Measurements from ENCODE around the gene FBXL19.

FBXL19 gene

GRCh38 chr16:30996324-30996984 is 73.1 kb downstream of the FBXL19 start:
- no peaks in the 10 kb centered on the region for H3K9me2 ChIP-seq (replicated peaks; ENCODE audit: insufficient read depth, low read length)
- H2AFZ ChIP-seq (ENCODE audit: low read depth, low read length, severe bottlenecking): no peak overlapping the region
- no peak overlapping the region for H3K9ac ChIP-seq (ENCODE audit: low read length)
- peak overlapping the region; percentile 42 for H3K4me2 ChIP-seq (ENCODE audit: low read depth, low read length, poor library complexity, severe bottlenecking)
- H3K27ac ChIP-seq (ENCODE audit: low read depth, low read length): no peak overlapping the region
- TF ChIP-seq EZH2phosphoT487 (conservative IDR thresholded peaks at IDR 0.05; ENCODE audit: low read length): no peak
- no peak for TF ChIP-seq CTCF (IDR thresholded peaks at IDR 0.05; ENCODE audit: insufficient read depth, low read length, poor library complexity, severe bottlenecking)
- no peaks in the 10 kb centered on the region for H3F3A ChIP-seq (ENCODE audit: insufficient read depth)
- H3K36me3 ChIP-seq (ENCODE audit: low read length): no peaks in the 10 kb centered on the region
- H3K27me3 ChIP-seq (ENCODE audit: low read length): no peaks in the 10 kb centered on the region
- no peaks in the 10 kb centered on the region for H4K20me1 ChIP-seq (ENCODE audit: low read depth, low read length)
- H3K79me2 ChIP-seq (ENCODE audit: insufficient read depth, low read length): no peaks in the 10 kb centered on the region
- no peaks in the 10 kb centered on the region for H3K9me3 ChIP-seq (ENCODE audit: insufficient read depth, low read length)
- no peak overlapping the region for H3K4me3 ChIP-seq (ENCODE audit: insufficient read depth, low read length, poor library complexity, severe bottlenecking)

- Histone ChIP-seq H3F3A (ENCODE audit: insufficient read depth) (no peaks in the 10 kb centered on the region), H3K4me3 (ENCODE audit: insufficient read depth, low read length, poor library complexity, severe bottlenecking) (no peak overlapping the region), H3K9me2 (replicated peaks; ENCODE audit: insufficient read depth, low read length) (no peaks in the 10 kb centered on the region), H3K79me2 (ENCODE audit: insufficient read depth, low read length) (no peaks in the 10 kb centered on the region), H4K20me1 (ENCODE audit: low read depth, low read length) (no peaks in the 10 kb centered on the region), H3K36me3 (ENCODE audit: low read length) (no peaks in the 10 kb centered on the region), H3K9ac (ENCODE audit: low read length) (no peak overlapping the region), H3K4me2 (ENCODE audit: low read depth, low read length, poor library complexity, severe bottlenecking) (peak overlapping the region; percentile 42), H3K9me3 (ENCODE audit: insufficient read depth, low read length) (no peaks in the 10 kb centered on the region), H3K27me3 (ENCODE audit: low read length) (no peaks in the 10 kb centered on the region), H3K27ac (ENCODE audit: low read depth, low read length) (no peak overlapping the region), H2AFZ (ENCODE audit: low read depth, low read length, severe bottlenecking) (no peak overlapping the region)
- TF ChIP-seq EZH2phosphoT487 (conservative IDR thresholded peaks at IDR 0.05; ENCODE audit: low read length): no peak
- no peak for TF ChIP-seq CTCF (IDR thresholded peaks at IDR 0.05; ENCODE audit: insufficient read depth, low read length, poor library complexity, severe bottlenecking)
Observed at GRCh38 chr16:30996985-30997724, 73.8 kb downstream of the FBXL19 start.

- no peaks in the 10 kb centered on the region for H3K9me2 ChIP-seq (replicated peaks; ENCODE audit: insufficient read depth, low read length)
- H3K4me2 ChIP-seq (ENCODE audit: low read depth, low read length, poor library complexity, severe bottlenecking): no peak overlapping the region
- no peak overlapping the region for H3K27ac ChIP-seq (ENCODE audit: low read depth, low read length)
- no peaks in the 10 kb centered on the region for H3K27me3 ChIP-seq (ENCODE audit: low read length)
- no peak overlapping the region for H2AFZ ChIP-seq (ENCODE audit: low read depth, low read length, severe bottlenecking)
- H4K20me1 ChIP-seq (ENCODE audit: low read depth, low read length): no peaks in the 10 kb centered on the region
- no peaks in the 10 kb centered on the region for H3K79me2 ChIP-seq (ENCODE audit: insufficient read depth, low read length)
- H3K9ac ChIP-seq (ENCODE audit: low read length): no peak overlapping the region
- no peaks in the 10 kb centered on the region for H3K9me3 ChIP-seq (ENCODE audit: insufficient read depth, low read length)
- H3F3A ChIP-seq (ENCODE audit: insufficient read depth): no peaks in the 10 kb centered on the region
- H3K4me3 ChIP-seq (ENCODE audit: insufficient read depth, low read length, poor library complexity, severe bottlenecking): no peak overlapping the region
- TF ChIP-seq EZH2phosphoT487 (conservative IDR thresholded peaks at IDR 0.05; ENCODE audit: low read length) (no peak), CTCF (IDR thresholded peaks at IDR 0.05; ENCODE audit: insufficient read depth, low read length, poor library complexity, severe bottlenecking) (no peak)
- H3K36me3 ChIP-seq (ENCODE audit: low read length): no peaks in the 10 kb centered on the region
Observed at GRCh38 chr16:30997725-30998711, 74.6 kb downstream of the FBXL19 start.

Data from SU-DHL-6 (cell line).